Glomerular visceral epithelial cell (primary cell): ENCODE results near the gene INF2.

ENCODE experiments used
- DNase-seq: peaks from one replicate; pipeline ENCODE4 v3.0.0-alpha.2; 2016; ENCODE audit errors: extremely low spot score

Gene INF2

DNA sequence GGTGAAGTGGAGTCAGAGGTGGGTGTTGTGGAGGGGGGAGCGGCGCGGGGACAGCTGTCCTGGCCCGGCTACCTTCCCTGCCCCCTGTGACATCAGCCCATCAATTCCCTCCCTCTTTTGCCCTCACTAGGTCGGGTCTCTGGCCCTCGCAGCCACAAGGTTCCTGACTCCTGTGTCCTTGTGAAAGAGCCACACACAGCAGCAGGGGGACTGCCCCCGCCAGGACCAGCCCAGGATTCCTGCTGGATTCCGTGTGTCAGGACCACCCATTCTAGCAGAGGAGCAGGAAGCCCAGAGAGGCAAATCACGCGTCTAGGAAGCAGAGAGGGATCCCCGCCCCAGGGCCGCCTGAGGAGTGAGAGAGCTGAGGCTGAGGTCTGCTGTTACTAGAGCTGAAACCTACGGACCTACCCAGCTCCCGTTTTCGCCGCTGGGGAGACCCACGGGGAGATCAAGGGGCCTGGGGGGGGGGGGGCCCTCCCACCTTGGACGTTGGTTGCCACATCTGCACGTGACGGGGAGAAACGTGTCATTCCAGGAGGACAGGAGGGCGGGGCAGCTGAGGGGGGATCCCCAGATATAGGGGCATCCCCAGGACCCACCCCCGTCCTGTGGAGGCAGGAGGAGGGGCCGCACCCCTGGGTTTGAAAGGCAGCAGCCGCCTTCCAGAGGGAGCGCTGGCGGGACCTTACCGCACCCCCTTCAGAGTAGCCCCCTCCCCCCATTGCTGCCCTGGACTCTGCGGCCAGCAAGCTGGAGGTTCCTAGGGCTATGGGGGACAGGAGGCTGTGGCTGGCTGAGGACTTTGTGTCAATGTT lies 12.5 kb upstream of the INF2 start:
- DNase-seq = no peak

DNA sequence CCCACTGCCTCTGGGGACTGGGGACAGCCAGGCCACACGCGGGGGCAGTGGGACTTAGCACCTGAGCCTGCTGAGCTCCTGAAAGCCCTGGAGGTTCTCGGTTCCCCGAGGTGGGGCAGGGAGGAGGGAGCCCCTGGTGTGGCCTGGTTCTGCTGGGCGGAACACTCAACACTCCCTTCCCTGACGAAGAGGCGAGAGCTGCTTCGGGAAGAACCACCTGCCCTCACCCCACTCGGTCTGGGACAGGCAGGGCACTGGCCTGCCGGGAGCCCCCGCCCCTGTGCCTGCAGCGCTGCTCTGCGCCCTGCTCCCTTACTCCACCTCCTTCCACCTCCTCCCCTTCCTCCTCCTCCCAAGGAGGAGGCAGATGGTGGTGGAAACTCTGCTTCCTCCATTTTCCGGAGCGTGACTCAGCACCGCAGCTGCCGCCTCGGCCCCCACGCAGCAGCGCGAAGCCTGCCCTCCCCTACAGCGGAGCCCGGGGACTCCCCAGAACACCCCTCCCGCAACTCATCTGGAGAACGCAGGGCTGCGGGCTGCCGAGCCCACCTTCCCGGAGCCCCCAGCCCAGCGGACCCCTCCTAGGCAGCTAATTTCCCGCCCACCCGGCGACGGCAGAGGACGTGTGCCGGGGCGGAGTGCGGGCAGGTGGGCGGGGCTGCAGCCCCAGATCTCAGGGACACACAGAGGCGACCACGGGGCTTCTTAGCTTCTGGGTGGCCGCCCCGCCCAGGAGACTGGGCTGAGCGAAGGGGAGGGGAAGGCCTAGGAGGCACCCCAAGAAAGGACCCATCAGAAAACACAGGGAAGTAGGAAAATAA lies 11.7 kb upstream of the INF2 start:
- DNase-seq = peak; percentile 87

DNA sequence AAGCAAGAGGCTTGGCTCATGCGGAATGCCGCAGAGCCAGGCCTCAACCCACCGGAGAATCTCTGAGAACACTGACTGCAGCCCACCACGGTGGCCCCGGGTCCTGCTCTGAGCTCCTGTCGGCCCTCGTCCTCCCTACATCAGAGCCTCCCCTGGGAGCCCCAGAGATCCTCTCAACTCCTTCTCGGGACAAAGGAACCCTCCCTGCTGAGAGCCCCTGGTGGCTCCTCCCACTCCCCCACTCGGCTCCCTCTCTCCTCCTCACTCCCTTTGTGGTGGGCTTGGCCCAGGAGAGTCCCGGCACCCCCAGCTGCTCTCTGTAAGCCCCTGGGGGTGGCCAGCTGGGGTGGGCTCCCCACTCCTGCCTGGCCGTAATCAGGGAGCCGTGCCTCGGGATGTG lies 11.1 kb upstream of the INF2 start:
- no peak for DNase-seq

DNA sequence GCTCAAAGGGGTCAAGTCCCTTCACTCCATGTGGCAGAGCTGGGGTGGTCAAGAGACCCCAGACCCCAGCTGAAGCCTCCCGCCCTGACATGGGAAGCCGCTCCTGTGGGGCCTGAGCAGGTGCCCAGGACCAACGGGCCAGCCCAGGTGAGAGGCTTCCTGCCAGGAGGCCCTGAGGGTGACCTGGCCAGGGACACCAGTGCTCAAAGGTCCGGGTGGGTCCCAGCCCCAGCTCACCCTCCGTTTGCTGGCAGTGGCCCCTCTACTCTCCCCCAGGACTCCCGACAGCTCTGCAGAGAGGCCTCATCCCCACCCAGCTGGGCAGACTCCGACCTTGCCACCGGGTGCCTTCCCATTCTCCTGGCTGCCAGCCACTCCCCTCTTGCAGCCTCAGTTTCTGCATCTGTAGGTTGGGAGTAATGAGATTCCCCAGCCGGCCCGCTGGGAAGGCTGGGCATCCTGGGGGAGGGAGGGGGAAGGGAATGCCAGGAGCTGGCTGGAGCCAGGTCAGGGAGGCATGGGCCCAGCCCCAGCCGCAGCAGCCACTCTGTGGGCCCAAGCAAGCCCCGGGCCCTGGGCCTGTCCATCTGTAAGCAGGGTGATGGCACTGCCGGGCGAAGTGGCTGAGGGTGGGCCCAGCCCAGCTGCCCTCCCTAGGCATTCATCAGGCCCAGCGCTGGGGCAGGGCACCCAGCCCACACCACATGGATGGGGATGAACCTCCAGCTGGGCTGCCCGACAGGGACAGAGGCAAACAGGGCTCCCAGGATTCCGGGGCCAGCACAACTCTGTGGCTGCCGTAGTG lies 10.3 kb upstream of the INF2 start:
- no peak for DNase-seq

DNA sequence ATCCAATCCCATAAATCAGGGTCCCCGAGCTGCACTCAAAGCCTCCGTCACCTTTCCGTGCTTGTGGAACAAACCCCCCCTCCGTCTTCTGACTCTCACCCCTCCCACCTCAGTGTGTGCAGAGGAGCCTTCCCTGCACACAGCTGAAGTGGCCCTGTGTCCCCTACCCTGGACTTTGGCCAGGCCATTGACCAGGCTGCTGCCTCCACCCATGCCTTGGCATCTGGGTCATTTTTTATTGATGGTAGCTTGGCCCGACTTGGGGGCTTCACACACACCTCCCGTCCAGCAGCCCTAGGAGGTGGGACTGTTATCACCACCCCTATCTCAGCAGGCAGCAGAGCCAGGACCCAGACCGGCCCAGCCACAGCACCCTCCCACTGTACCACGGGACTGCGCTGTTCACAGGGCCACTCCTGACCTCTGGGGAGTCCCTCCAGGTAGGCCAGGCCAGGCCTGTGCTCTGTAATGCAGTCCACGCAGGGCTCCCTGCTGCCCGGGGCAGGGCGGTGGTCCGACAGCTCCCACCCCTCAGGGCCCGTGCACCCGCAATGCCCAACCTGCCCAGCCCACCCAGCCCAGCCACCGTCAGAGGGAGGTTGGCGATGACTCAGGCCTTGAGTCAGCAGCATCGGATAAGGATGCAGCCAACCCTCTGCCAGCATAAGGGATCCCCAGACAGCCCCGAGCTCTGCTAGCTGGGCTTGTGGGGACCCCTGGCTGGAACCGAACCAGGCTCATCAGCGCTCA lies 9.2 kb upstream of the INF2 start:
- DNase-seq = peak; percentile 69

DNA sequence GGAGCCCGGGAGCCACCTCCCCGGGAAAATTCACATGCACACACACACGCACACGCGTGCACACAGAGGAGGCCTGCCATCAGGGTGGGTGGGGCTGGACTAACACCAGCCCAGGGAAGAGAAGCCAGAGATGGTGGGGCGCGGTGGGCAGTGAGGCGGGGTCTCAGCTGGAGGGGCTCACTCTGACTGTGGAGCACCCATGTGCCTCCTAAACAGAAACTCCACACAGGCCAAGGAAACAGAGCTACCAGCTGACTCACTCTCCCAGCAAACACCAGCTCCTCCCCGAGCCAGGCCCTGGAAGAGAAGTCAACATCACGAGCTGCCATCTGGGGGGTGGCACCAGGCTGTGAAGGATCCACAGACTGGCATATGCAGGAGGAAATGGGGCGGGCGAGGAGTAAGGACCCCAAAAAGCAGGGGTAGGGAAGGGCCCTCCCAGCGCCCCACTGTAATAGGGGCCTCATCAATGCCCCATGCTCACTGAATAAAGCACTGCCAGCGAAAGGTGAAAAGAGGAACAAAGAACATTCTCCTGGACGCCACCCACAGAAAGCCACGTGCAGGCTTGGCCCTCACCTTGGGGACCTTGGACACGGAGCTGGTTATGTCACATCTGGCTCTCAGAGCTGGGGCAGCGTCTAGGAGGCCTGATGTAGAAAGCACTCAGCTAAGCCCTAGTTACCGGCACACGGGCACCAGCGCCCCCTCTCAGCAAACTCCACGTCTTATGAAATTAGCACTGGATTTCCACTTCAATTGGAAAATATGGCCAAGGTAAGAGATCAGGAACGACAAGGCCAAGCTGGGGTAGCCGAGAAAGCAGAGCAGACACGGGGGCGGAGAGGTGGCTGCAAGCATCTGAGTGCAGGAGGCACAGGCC lies 8.4 kb upstream of the INF2 start:
- DNase-seq = peak; percentile 76

DNA sequence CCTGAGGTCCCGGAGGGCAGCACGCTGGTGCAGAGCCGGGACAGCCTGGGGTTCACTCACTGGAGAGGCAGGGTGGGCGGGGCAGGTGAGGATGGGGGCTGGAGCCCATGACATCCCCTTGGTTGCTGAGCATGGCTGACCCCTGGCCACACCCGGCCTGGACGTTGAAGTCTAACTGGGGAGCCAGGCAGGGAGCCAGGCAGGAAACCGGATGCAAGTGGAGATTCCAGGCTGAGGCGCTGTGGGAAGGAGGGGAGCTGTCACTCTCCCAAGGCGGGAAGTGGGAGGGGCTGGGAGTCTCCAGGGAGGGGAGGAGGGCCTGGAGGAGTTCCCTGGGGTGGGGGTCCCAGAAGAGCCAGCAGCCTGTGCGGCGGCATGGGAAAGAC lies 7.7 kb upstream of the INF2 start:
- DNase-seq = peak; percentile 83

DNA sequence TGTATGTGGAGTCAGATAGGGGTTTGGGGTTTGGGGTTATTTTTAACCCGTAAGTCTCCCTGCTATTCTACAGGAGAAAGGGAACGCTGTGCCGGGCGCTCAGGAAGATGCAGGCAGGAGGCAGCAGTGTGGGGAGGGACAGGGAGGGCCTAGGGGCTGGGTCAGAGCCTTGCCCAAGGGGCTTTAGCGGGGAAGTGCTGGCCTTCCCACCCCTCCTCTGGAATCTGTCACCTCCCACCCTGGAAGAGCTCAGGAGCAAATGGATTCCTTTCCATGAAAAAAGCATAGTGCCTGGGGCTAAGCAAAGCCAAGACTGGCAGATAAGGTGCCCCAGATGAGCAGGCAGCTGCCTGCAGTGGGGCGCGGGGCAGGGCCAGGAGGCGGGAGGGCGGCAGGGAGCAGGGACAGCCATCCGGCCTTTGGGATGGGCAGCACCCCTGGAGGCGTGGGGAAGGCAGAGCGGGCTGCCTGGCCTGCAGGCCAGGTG lies 7.3 kb upstream of the INF2 start:
- no peak for DNase-seq

DNA sequence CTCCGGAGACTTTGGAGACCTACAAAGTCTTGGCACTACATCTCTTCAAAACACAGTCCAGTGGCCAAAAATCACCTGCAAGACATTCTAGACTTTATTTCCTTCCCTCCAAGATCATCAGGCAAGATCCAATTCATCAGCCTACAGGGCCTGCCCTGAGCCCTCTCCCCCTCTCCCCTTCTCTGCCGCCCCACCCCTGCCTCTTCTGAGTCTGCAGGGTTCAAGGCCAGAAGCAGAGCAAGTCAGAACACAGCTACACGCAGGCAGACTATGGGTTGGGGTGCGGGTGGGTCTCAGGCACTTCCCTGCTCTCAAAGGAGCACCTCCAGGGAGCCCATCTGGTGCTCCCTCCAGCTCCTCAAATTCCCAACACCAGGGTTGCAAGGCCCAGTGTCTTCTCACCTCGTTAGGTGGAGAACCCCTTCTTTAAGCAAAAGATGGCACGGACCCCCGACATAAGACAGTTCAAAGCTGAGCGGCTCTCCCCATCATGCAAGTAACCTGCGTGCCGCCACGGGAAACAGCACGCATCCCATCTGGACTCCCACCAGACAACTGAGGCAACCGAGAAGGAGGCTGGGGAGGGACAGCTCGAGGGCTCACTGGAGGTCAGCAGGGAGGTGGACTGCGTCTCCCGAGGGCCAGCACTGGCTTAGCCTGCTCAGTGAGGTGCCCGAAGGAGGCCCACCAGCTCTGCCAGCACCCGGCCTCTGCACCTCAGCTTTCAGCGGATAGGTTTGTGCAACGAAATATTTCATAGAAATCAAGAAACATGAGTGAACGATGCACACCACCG lies 5.6 kb upstream of the INF2 start:
- no peak for DNase-seq

DNA sequence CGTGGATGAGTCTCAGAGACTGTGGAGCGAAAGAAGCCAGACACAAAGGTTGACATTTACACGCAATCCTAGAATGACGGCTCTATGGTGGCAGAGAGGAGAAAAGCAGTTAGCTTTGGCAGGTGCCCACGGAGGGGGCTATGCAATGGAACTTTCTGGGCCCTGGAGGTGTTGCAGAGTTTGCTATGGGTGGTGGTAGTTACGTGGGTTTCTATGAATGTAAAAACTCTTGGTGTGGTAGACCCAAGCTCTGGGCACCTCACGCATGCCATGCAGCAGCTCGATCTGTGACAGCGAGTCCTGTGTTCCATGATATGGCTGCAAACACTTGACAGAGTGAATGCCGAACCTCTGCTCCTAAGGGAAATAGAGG lies 5.0 kb upstream of the INF2 start:
- DNase-seq = no peak

DNA sequence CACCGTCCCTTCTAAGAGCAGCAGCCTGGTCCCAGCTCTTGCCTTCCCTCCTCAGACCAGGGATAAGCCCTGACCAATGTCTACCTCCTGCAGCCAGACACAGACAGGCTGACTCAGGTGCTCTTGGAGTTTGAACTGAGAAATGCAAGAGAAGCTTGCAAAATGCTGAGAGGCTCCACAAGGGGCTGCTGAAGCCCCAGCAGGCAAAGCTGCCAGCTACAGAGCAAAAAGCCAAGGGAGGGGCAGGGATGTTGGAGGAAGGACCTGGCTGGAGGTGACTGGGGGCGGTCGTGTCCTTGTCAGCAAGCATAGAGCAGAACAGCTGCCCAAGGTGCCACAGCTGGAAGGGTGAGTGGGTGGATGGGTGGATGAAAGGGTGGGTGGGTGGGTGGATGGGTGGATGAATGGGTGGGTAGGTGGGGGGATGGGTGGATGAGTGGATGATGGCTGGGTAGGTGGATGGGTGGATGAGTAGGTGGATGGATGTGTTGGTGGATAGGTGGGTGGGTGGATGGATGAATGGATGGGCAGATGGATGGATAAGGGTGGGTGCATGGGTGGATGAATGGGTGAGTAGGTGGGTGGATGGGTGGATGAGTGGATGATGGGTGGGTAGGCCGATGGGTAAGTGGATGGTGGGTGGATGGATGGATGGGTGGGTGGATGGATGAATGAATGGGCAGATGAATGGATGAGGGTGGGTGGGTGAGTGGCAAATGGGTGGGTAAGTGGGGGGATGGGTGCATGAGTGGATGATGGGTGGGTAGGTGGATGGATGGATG lies 4.0 kb upstream of the INF2 start:
- no peak for DNase-seq

DNA sequence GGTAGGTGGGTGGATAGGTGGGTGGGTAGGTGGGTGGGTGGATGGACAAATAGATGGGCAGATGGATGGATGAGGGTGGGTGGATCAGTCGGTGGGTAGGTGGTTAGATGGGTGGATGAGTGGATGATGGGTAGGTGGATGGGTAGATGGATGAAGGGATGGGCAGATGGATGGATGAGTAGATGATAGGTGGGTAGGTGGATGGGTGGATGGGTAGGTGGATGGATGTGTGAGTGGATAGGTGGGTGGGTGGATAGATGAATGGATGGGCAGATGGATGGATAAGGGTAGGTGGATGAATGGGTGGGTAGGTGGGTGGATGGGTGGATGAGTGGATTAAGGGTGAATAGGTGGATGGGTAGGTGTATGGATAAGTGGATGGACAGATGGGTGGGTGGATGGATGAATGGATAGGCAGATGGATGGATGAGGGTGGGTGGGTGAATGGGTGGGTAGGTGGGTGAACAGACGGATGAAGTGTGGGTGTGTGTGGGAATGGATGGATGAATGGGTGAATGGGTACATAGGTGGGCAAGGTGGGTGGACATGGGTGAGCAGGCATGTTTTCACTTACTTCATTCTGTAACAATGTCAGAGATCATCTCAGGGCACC lies 3.3 kb upstream of the INF2 start:
- no peak for DNase-seq

DNA sequence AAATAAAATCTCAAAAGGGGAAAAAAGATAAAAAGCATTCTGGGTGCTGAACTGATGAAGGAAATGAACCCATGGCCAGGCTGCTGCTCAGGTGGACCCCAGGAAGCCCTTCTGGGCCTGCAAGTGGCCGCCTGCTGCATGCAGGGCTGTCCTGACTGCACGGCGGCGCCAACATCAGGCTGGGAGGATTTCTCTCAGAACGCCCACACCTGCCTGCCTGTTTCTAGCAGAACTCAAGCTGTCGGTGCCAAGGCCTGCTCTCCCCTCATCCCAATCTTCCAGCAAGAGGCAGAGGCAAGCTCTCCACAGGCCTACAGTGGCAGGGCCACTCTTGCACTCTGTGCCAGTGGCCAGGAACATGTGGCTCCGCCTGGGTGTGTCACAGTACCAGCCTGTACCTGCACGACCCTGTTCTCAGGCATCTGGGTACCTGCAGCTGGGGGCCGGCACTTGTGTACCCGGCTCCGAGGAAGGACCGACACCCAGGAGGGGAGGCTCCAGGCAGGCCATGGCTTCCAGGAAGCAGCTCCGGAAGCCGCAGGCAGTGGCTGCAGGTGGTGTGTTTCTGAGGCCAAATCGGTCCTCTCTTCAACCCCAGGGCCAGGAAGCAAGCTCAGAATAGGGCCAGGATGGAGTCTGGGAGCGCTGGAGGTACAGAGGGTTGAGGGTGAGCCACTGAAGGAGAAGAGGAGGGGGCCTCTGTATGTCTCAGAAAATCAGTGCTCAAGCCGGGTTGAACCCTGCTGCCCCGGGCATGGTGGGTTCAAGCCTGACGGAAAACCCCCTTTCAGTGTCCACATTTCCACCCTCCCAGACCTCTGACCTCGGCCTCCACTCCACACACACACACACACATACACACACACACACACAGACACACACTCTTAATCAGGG lies 2.5 kb upstream of the INF2 start:
- DNase-seq = no peak

DNA sequence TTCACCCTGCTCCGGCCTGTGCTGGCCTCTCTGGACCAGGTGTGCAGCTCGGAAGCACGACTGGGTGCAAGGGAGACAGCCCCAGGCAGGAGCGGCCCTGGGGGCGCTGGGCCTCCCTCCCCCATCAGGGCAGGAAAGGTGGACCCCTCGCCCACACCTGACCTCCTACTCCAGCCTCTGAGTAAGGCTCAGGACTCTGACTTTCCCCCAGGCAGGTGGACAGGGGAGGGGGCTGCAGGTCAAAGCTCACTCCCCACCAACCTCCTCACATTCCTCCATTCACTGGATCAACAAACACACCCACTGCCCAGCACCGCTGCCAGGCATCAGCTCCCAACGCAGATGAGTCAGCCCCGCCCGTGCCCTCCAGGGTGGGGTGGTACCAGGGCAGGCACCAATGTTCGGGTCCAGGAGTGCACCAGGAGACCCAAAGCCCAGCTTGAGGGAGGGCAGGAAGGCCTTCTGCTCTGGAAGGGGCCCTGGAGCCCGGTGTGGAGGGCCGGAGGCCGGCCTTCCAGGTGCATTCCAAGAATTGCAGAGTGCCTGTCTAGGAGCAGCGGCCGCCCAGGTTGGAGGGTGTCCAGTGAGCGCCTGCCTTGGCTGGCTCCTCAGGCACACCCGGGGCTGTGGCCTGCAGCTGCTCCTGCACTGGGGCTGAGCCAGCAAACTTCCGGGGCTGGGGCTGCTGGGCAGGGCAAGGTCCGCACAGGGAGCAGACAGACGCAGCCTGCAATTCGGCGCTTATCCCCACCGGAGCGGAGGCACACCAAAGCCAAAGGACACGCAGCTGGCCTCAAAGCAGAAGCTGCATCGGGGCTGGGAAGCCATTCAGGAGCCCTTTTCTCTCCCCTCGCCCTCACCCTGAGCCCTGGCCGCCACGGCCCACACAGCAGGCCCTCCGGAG lies 1.6 kb upstream of the INF2 start:
- DNase-seq = peak; percentile 91

DNA sequence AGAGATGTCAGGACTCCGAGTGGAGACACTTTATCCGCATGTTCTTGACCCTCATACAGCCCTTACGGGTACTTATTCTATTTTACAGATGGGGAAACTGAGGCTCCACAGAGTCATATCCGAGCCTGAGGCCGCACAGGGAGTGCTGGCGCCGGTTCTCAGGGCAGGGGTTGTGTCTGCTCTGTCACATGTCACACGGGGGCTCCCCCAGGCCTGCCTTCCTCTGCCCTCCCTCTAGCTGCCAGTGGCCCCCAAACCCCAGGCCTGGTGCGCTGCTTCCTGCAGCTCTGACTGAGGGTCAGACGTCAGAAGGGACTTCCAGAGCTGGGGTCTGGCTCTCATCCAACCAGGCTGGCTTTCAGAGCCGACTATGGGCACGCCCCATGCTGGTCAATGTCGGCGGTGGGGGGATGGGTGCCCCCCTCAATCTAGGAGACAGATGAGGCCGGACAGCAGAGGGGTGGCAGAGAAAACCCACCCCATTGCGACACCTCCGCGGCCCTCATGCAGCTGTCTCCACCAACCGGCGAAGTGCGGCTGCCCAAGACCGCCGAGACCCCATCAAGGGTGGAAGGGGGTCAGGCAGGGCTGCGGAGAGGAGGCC lies 811 bp upstream of the INF2 start:
- peak; percentile 60 for DNase-seq
